Stimulated activated CD8-positive, alpha-beta memory T cell treated with anti-CD3 and anti-CD28 coated beads, Interleukin-15, amount 100 ng/mL, for 24 hours (primary cell): ENCODE results near the gene WWOX.
"Not testable (repeated sequence)": the region's sequence is repeated elsewhere in the genome, so short reads cannot be mapped to it uniquely, and the experiment has no call there.

ENCODE experiments used
- DNase-seq: peaks from one replicate; pipeline ENCODE4 v3.0.0-alpha.2; 2020; ENCODE audit warnings: low read depth

The WWOX gene

GRCh38 chr16:78689536-78689935 is 590.1 kb downstream of the WWOX start:
- no peak for DNase-seq

GRCh38 chr16:78690510-78690909 is 591.1 kb downstream of the WWOX start:
- no peak for DNase-seq

- not testable (repeated sequence) for DNase-seq
Observed at GRCh38 chr16:78691746-78692145, 592.3 kb downstream of the WWOX start.

- no peak for DNase-seq
Observed at GRCh38 chr16:78693496-78693895, 594.0 kb downstream of the WWOX start.

- no peak for DNase-seq
Observed at GRCh38 chr16:78694414-78694813, 595.0 kb downstream of the WWOX start.

GRCh38 chr16:78695391-78695790 is 595.9 kb downstream of the WWOX start:
- DNase-seq = no peak

- no peak for DNase-seq
Observed at GRCh38 chr16:78696797-78697196, 597.3 kb downstream of the WWOX start.

- no peak for DNase-seq
Observed at GRCh38 chr16:78697426-78697825, 598.0 kb downstream of the WWOX start.

- no peak for DNase-seq
Observed at GRCh38 chr16:78703936-78704335, 604.5 kb downstream of the WWOX start.

GRCh38 chr16:78704416-78704815 is 605.0 kb downstream of the WWOX start:
- DNase-seq = no peak

- no peak for DNase-seq
Observed at GRCh38 chr16:78705694-78706093, 606.2 kb downstream of the WWOX start.

- DNase-seq = no peak
Observed at GRCh38 chr16:78706637-78707036, 607.2 kb downstream of the WWOX start.

- no peak for DNase-seq
Observed at GRCh38 chr16:78709137-78709884, 609.9 kb downstream of the WWOX start.

GRCh38 chr16:78715106-78715505 is 615.7 kb downstream of the WWOX start:
- no peak for DNase-seq

- no peak for DNase-seq
Observed at GRCh38 chr16:78715673-78716072, 616.2 kb downstream of the WWOX start.

- DNase-seq = no peak
Observed at GRCh38 chr16:78718141-78718540, 618.7 kb downstream of the WWOX start.

GRCh38 chr16:78720416-78720815 is 621.0 kb downstream of the WWOX start:
- no peak for DNase-seq

- DNase-seq = no peak
Observed at GRCh38 chr16:78727536-78727935, 628.1 kb downstream of the WWOX start.

- DNase-seq = no peak
Observed at GRCh38 chr16:78729687-78730086, 630.2 kb downstream of the WWOX start.

GRCh38 chr16:78731785-78732184 is 632.3 kb downstream of the WWOX start:
- no peak for DNase-seq

GRCh38 chr16:78732696-78733095 is 633.2 kb downstream of the WWOX start:
- no peak for DNase-seq

- no peak for DNase-seq
Observed at GRCh38 chr16:78735337-78735736, 635.9 kb downstream of the WWOX start.

- no peak for DNase-seq
Observed at GRCh38 chr16:78737630-78738029, 638.2 kb downstream of the WWOX start.

- DNase-seq = no peak
Observed at GRCh38 chr16:78738557-78738956, 639.1 kb downstream of the WWOX start.
